ENCODE data around the gene SLC25A41. TPM values are rescaled to one million over a fixed set of nuclear protein-coding genes. Genes with fewer than 3 reads are reported as not detected.

The SLC25A41 gene
- total RNA-seq, 1 donor from 2014 or later = 1.6 TPM

GRCh38 chr19:6473647-6474046 lies 40.1 kb upstream of the SLC25A41 start:
- TF ChIP-seq CTCF (conservative IDR thresholded peaks at IDR 0.05) = no peak
- no peaks in the 10 kb centered on the region for H3K9me3 Mint-ChIP-seq
- H3K4me1 Mint-ChIP-seq = peaks cover 7% of the 10 kb centered on the region
- H3K27me3 Mint-ChIP-seq (ENCODE audit: low read depth) = peaks cover 46% of the 10 kb centered on the region
- no peak for DNase-seq (ENCODE audit: low read depth, low spot score)
- H3K27ac Mint-ChIP-seq (ENCODE audit: unreplicated experiment) = no peak overlapping the region
- no peak overlapping the region for H3K4me3 Mint-ChIP-seq
- no peaks in the 10 kb centered on the region for H3K36me3 Mint-ChIP-seq (ENCODE audit: low read depth)

DNA sequence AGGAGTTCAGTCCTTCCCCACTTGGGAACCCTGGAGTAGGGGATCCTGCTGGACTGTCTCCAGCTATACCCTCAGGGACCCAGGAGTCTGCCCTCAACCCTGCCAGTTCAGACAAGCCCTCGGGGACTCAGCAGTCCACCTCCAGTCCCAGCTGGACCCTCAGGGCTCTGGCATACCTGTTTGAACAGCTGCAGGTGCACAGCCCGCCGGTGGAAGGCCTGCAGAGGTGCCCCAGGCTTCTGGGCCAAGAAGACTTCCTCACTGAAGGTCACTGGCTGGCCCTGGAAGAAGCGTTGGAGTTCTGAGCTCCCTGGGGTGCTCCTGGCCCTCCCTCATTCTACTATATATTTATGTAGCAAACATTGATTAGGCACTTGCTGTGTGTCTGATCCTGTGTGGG lies 39.1 kb upstream of the SLC25A41 start:
- H3K27ac Mint-ChIP-seq (ENCODE audit: unreplicated experiment) = no peak overlapping the region
- H3K27me3 Mint-ChIP-seq (ENCODE audit: low read depth) = peaks cover 55% of the 10 kb centered on the region
- H3K4me3 Mint-ChIP-seq = no peak overlapping the region
- no peaks in the 10 kb centered on the region for H3K36me3 Mint-ChIP-seq (ENCODE audit: low read depth)
- no peak for DNase-seq (ENCODE audit: low read depth, low spot score)
- H3K9me3 Mint-ChIP-seq = no peaks in the 10 kb centered on the region
- no peak for TF ChIP-seq CTCF (conservative IDR thresholded peaks at IDR 0.05)
- H3K4me1 Mint-ChIP-seq = peaks cover 7% of the 10 kb centered on the region

DNA sequence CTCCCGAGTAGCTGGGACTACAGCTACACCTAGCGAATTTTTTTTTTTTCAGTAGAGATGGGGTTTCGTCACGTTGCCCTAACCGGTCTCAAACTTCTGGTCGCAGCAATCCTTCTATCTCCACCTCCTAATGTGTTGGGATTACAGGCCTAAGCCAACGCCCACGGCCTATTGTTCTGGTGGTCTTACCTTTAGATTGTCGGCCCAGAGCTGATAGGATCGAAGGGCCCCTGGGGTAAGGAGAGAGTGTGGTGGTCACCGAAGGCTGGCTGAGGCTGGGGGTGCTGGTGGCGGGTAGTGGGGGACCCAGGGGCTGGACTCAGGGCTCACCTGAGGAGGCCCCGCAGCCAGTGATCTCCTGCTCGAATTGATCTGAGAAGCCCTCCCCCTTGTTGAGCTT lies 37.5 kb upstream of the SLC25A41 start:
- peaks cover 64% of the 10 kb centered on the region for H3K27me3 Mint-ChIP-seq (ENCODE audit: low read depth)
- H3K4me1 Mint-ChIP-seq = peaks cover 3% of the 10 kb centered on the region
- TF ChIP-seq CTCF (conservative IDR thresholded peaks at IDR 0.05) = no peak
- no peaks in the 10 kb centered on the region for H3K36me3 Mint-ChIP-seq (ENCODE audit: low read depth)
- no peaks in the 10 kb centered on the region for H3K9me3 Mint-ChIP-seq
- H3K27ac Mint-ChIP-seq (ENCODE audit: unreplicated experiment) = no peak overlapping the region
- DNase-seq (ENCODE audit: low read depth, low spot score) = no peak
- no peak overlapping the region for H3K4me3 Mint-ChIP-seq

- DNase-seq (ENCODE audit: low read depth, low spot score) = no peak
- no peaks in the 10 kb centered on the region for H3K9me3 Mint-ChIP-seq
- no peak for TF ChIP-seq CTCF (conservative IDR thresholded peaks at IDR 0.05)
- no peak overlapping the region for H3K4me3 Mint-ChIP-seq
- peaks cover 64% of the 10 kb centered on the region for H3K27me3 Mint-ChIP-seq (ENCODE audit: low read depth)
- H3K27ac Mint-ChIP-seq (ENCODE audit: unreplicated experiment) = no peak overlapping the region
- no peaks in the 10 kb centered on the region for H3K4me1 Mint-ChIP-seq
- H3K36me3 Mint-ChIP-seq (ENCODE audit: low read depth) = no peaks in the 10 kb centered on the region
Observed at GRCh38 chr19:6470173-6470572, 36.6 kb upstream of the SLC25A41 start.

- H3K36me3 Mint-ChIP-seq (ENCODE audit: low read depth) = no peaks in the 10 kb centered on the region
- no peak for DNase-seq (ENCODE audit: low read depth, low spot score)
- no peak for TF ChIP-seq CTCF (conservative IDR thresholded peaks at IDR 0.05)
- no peak overlapping the region for H3K4me3 Mint-ChIP-seq
- no peaks in the 10 kb centered on the region for H3K9me3 Mint-ChIP-seq
- peaks cover under 1% of the 10 kb centered on the region for H3K4me1 Mint-ChIP-seq
- peaks cover 78% of the 10 kb centered on the region for H3K27me3 Mint-ChIP-seq (ENCODE audit: low read depth)
- H3K27ac Mint-ChIP-seq (ENCODE audit: unreplicated experiment) = no peak overlapping the region
Observed at GRCh38 chr19:6467384-6467783, 33.8 kb upstream of the SLC25A41 start.
